Embryonic facial prominence (tissue), 1 donor: ENCODE measurements around the gene GRIN3B.

Experiments
- DNase-seq: peaks from one replicate; pipeline ENCODE4 v3.0.0-alpha.2; 2016; ENCODE audit errors: extremely low spot score

GRIN3B gene

GRCh38 chr19:990746-991145 lies 9.5 kb upstream of the GRIN3B start:
- no peak for DNase-seq

- no peak for DNase-seq
Observed at GRCh38 chr19:991174-991931, 8.9 kb upstream of the GRIN3B start.

DNA sequence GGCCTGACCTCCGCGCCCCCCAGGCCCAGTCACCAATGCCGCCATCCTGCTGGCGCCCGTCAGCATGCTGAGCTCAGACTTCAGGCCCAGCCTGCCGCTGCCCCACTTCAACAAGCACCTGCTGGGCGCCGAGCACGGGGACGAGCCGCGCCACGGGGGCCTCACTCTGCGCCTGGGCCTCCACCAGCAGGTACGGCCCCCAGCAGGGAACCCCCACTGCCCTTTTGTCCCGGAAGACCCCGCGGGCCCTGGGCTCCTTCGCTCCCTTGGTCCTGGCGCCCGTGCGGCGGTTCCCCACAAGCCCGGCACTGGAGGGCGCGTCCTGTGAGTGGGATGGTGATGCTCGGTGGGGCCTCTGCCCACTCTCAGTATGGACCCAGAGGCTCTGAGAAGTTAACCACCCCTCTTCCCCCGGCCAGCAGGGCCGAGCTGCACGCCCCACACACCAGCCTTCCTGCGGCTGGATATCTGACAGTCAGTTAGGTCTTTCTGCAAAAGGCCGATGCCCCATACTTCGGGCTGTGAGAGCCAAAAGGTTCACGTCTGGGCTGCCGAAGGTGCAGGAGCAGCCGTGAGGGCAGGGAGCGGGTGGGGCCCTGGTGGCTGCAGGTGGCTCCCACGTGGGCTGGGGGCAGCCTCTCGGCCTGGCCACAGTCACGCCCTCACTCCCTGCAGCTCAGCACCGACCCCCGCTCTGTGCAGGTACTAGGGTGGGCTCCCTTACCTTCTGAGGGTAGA lies 8.1 kb upstream of the GRIN3B start:
- DNase-seq = no peak

DNA sequence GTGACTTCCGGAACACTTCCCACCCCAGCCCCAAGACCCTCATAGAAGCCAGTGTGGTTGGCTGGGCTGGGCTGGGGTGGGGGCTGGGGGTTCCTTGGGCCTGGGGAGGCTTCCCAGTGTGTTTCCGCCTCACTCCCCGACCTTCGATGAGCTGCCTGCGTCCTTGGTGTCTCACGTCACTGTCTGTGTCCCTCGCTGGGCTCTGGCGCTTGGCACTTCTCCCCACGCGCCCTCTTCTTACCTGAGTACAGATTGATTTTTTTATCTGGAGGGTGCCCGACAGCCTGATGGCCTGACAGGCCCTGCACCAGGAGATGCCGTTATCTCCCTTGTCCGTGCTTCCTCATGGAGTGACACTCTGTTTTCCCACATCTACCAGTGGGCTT lies 7.6 kb upstream of the GRIN3B start:
- DNase-seq = no peak

GRCh38 chr19:993361-993830 lies 6.8 kb upstream of the GRIN3B start:
- no peak for DNase-seq

DNA sequence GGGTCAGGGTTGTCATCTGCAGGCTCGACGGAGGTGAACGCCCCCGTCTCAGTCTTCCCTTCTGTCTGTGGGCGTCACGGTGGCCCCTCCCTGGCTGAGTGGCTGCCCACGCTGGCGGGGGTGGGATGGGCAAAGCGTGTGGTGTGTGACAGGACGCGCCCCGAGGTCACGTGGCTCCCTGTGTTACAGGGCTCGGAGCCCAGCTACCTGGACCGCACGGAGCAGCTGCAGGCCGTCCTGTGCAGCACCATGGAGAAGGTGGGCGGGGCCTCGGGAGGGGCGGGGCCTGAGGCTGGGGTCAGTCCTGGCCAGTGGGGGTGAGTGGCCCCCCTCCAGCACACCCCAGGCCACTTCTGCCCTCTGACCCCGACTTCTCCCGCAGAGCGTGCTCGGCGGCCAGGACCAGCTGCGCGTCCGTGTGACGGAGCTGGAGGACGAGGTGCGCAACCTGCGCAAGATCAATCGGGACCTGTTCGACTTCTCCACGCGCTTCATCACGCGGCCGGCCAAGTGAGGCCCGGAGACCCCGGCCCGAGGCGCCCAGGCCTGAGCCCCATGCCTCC lies 6.3 kb upstream of the GRIN3B start:
- DNase-seq = no peak

DNA sequence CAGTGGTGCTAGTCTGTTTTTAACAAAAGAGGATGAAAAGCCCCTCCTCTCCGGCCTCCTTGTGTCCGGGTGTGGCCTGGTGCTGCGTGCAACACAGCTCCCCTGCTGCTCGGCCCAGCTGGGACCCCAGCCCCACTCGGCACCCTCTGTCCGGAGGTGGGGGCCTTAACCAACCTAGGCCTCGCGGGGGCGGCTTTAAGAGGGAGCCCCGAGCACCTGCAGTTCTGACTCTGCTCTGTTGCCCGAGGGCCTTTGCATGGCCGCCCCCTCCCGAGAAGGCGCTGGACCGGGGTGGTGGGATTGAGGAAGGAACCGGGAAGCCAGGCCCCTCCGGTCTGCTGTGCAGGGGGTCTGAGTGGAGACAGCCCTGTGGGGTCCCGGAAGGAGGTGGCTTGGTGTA lies 5.7 kb upstream of the GRIN3B start:
- DNase-seq = no peak

DNA sequence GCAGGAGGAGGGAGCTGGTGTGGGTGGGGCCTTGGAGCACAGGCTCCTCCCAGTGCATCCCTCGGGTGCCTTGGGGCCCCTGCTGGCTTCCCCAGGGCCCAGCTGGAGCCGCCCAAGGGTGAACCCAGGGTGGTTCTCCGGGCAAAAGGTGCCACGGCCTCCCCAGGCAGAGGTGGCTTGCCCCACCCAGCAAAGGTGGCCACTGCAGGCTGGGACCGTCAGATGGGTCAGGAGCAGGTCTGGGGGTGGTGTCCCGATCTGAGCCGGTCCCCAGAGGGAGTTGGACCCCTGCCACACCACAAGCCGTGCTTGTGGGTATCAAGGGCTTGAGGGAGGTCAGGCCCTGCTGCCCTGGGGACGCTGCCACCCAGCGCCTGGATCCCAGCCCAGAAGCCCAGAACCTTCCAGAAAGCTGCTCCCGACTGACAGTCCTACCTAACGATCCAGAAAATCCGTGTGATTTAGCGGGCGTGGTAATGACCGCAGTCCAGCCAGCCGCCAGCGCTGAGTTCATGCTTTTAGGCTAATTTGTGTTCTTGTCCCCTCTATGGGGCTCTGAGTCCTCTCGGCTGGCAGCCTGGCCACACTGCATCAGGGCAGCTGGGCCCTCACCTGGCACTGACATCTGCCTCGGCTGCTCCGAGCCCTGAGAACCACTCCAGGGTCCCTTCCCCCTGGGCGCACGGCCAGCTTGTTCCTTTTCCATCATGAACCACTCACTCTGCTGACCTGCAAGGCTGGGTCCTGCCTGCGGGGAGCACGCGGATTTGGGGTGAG lies 5.0 kb upstream of the GRIN3B start:
- no peak for DNase-seq

- DNase-seq = peak; percentile 34
Observed at GRCh38 chr19:996051-996838, 4.0 kb upstream of the GRIN3B start.

DNA sequence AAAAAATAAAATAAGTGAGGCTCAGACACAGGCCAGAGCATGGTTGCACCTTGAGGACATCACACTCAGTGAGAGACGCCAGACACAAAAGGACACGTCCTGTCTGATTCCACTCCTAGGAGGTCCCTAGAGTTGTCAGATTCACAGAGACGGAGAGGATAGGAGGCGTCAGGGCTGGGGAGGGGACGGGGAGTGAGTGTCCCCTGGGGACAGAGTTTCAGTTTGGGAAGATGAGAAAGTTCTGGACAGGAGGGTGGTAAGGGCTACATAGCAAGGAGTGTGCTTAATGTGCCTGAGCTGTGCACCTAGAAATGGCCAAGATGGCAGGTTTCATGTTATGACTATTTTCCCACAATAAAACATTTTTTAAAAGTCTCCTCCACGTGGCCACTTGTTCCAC lies 2.2 kb upstream of the GRIN3B start:
- no peak for DNase-seq

DNA sequence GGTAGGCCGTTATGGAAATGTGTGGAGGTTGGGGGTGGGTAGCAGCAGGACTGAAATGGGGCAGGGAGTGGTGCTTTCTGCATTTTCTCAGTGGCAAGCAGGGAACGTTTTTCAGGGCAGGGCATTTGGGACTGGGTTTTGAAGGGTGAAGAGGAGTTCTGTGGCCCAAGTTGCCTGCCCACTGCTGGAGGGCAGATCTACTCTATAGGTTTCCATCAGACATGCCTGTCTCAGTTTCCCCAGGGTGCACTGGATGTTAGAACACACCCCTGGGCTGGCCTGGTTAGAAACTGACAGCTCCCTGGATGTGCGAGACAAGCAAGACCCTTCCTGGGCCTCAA lies 870 bp upstream of the GRIN3B start:
- no peak for DNase-seq

DNA sequence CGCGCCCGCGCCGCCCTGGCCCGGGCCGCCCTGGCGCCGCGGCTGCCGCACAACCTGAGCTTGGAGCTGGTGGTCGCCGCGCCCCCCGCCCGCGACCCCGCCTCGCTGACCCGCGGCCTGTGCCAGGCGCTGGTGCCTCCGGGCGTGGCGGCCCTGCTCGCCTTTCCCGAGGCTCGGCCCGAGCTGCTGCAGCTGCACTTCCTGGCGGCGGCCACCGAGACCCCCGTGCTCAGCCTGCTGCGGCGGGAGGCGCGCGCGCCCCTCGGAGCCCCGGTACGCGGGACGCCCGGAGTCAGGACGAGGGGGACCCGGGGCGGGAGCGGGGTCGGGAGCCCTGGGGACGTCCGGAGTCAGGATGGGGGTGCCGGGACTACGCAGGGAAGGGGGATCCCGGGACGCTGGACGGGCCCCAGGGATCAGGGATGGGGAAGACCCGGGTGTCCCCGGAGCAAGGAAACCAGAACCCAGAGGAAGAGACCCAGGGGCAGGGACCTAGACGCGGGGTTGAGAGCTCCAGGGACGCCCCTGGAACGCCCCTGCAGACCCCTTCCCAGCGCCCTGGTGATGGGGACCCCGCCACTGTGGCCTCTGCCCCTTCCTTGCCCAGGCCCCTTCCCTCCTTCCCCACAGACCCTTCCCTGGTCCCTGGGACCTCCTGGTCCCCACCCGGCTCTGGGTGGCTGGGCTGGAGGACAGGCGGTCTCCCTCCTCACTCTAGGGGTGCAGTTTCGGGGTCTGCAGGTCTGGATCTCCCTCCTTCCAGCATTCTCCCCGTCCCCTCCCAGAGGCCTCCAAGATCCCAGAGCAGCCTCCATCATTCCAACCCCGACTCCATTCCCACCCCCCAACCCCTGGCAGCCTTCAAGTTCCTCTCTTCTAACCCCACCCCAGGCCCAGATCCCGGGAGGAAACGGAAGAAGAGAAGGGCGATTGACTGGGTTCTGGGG lies 645 bp downstream of the GRIN3B start:
- DNase-seq = no peak

GRCh38 chr19:1001538-1002166 lies 1.4 kb downstream of the GRIN3B start:
- DNase-seq = no peak

GRCh38 chr19:1002600-1002999 lies 2.4 kb downstream of the GRIN3B start:
- DNase-seq = no peak

DNA sequence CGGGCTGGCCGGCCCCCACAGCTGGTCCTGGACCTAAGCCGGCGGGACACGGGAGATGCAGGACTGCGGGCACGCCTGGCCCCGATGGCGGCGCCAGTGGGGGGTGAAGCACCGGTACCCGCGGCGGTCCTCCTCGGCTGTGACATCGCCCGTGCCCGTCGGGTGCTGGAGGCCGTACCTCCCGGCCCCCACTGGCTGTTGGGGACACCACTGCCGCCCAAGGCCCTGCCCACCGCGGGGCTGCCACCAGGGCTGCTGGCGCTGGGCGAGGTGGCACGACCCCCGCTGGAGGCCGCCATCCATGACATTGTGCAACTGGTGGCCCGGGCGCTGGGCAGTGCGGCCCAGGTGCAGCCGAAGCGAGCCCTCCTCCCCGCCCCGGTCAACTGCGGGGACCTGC lies 3.1 kb downstream of the GRIN3B start:
- DNase-seq = no peak

DNA sequence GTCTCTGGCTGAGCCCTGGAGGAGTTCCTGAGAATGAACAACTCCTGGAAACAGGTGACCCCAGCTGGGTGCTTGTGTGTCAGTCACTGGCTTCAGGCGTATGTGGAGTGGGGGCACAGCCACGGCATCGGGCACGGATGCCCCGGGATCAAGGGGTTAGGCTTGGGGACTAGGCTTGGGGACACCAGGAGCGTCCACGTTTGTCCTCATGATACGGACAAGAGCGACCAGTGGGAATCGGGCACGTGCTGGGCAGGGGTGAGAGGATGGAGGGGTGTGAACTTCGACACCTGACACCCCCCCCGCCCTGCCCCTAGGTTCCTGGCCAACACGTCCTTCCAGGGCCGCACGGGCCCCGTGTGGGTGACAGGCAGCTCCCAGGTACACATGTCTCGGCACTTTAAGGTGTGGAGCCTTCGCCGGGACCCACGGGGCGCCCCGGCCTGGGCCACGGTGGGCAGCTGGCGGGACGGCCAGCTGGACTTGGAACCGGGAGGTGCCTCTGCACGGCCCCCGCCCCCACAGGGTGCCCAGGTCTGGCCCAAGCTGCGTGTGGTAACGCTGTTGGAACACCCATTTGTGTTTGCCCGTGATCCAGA lies 4.1 kb downstream of the GRIN3B start:
- no peak for DNase-seq

- no peak for DNase-seq
Observed at GRCh38 chr19:1004803-1005664, 4.8 kb downstream of the GRIN3B start.

DNA sequence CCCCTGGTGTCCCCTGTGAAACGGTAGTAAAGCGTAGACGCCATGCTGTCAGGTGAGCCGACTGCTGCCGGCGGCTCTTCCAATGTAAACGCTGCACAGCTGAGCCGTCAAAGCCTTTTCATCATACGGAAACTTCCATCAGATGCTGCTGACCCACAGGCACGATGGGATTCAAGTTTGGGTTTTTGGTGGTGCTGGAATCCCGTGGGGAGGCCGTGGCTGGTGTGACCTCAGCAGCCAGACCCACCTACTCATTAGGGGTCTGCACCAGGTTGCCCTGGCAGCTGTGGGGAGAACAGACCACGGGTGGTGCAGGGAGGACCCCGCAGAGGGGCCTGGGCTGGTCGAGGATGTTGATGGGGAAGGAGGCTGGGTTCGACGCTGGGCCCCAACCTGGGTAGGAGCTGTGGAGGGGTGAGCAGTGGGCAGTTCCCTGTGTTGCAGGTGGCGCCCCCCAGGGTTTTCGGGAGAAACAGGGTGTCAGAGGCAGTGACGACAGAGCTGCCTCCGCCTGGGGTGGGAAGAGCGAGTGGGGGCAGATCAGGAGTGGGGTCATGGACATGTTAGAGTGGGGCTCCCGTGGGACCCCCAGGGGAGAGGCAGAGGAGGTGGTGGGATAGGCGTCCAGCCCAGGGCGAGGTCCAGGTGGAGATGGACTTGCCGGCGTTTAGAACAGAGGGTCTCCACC lies 6.6 kb downstream of the GRIN3B start:
- no peak for DNase-seq
